SK-N-MC (cell line): ENCODE data around the gene BMERB1.

Experiments
- EZH2 ChIP-seq: fragments of 200-600 bp; sonication (generic); IDR thresholded peaks from one replicate; pipeline ENCODE4 v1.6.1; 2017; ENCODE audit warnings: antibody characterized with exemption
- POLR2AphosphoS5 ChIP-seq: IDR thresholded peaks from 2 replicates; pipeline ENCODE4 v1.6.1; 2012; ENCODE audit warnings: mild to moderate bottlenecking, low read depth, low read length, borderline replicate concordance

- TF ChIP-seq EZH2 (no peak), POLR2AphosphoS5 (no peak)
Observed at GRCh38 chr16:15427648-15428239, 6.6 kb upstream of the BMERB1 start.
